Stimulated activated CD4-positive, alpha-beta T cell treated with anti-CD3 and anti-CD28 coated beads, TNF-alpha, amount 100 ng/mL, for 1 hour (primary cell): ENCODE data around the gene PFDN2.
"Not testable (repeated sequence)": the region's sequence is repeated elsewhere in the genome, so short reads cannot be mapped to it uniquely, and the experiment has no call there.

Experiments
- DNase-seq, 3 donors: peaks; one replicate each; pipeline ENCODE4 v3.0.0-alpha.2; 2020; ENCODE audit warnings: low read depth in 3 of 3, low spot score in 1 of 3

The PFDN2 gene

DNA sequence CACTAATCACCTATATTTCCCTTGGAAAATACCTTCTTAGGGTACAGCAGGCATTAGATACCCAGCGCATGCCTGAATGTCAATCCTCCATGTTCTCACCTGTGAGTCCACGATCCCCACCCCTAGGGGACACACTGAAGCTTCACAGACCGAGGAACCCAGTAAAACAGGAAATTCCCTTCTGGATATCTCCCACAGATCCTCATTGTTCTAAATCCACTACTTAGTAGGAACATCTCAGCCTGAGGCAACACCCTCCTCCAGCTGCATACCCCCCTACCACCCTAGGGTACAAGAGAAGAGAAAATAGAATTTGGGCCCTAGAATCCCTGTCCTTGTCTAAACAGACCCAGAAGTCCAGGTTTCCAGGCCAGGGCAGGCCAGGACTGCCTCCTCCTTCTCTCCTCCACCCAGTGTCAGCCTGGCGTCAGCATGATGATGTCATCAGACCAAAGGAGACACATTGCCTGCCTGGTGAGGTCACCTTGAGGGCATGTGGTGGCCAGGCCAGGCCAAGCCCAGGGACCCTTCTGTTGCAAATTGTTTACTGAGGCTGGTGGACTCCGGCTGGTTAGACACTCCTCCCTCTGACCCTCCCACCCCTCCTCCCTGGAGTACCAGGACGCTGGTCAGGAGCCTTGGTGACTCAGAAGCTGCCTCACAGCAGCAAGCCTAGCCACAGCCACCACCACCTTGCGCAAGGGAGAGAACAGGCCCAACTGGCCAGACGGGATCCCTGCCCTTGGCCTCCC, 34.7 kb downstream of the PFDN2 start:
- DNase-seq, result no peak

DNA sequence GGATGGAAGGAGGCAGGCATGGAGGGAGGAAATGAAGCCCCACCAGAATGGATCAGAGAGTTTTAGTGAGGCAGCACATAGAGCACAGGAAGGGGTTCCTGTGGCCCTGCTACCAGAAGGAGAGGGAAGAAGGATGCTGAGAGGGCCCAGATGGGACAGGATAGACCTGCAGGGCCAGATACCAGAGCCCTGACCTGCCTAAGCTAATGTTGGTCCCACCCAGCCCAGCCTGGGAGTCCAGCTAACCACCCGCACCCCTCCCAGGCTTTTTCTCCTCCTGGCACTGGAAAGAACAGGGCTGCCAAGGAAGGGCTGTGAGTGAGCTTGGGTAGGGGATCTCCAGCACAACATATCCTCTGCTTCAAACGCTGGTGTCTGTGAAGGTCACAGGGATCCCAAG, 35.4 kb downstream of the PFDN2 start:
- DNase-seq, result no peak

DNA sequence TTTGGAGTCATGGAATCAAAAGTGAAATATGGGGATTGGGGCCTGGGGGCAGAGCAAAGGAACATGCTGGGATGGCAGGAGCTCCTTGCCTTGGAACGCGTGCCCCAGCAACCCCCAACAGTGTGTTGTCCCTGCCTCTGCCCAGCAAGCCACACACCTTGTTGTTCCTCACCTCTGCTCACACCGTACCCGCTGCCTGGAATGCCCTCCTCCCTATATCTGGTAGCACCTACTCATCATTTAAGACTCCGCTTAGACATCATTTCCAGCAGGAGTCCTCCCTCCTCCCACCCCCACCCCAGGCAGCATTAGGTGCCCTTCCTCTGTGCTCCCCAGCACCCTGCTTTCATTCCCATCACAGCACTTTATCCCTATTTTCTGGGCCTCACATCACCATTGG, 36.3 kb downstream of the PFDN2 start:
- no peak for DNase-seq

GRCh38 chr1:161080441-161081405, 37.1 kb downstream of the PFDN2 start:
- DNase-seq, result no peak

DNA sequence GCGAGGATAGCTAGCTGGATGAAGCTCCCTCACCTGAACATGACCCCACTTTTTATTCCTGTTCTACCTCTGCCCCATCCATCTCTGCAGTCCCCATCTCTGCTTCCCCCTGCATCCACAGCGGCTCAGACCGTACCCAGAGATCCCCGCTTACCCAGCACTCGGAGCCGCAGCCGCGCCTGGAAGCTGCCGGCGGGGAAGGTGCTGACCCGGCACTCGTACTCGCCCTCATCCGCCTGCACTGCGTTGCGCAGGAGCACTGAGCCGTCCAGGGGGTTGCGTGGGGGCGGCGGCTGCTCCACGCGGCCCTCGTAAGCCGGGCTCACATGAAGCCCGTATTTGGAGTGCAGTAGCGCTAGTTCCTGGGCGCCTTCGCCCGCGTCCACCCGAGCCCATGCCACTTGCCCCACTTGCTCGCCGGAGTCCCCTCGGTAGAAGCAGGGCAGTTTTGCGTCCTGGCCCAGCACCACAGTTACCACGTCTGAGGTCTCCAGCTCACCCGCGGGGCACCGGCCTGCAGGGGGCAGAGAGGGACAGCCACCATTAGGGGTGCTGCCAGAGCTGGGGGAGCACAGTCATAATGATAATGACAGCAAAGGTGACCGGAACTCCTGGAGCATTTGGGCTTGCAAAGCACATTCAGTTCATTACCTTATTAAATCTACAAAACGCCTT, 38.3 kb downstream of the PFDN2 start:
- no peak for DNase-seq

- no peak for DNase-seq
Measured at GRCh38 chr1:161077426-161077825, 40.4 kb downstream of the PFDN2 start.

DNA sequence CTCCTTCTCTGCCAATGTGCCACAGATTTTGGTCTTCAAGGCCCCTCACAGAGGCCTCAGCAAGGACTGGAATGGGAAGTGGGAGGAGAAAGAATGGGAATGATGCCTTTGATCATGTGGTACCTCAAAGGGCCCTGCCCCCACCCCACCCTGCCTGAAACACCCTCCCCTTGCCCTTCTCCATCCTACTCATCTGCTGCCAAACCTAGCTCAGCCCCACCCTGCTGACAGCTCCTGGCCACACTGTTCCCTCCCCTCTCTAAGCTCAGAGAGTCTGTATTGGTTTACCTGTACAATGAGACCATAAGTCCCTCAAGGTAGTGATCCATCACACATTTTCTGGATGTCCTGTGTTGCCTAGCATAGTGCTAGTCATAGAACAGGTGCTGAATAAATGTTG, 41.4 kb downstream of the PFDN2 start:
- DNase-seq, result no peak

- no peak for DNase-seq
Measured at GRCh38 chr1:161074676-161075368, 43.0 kb downstream of the PFDN2 start.

DNA sequence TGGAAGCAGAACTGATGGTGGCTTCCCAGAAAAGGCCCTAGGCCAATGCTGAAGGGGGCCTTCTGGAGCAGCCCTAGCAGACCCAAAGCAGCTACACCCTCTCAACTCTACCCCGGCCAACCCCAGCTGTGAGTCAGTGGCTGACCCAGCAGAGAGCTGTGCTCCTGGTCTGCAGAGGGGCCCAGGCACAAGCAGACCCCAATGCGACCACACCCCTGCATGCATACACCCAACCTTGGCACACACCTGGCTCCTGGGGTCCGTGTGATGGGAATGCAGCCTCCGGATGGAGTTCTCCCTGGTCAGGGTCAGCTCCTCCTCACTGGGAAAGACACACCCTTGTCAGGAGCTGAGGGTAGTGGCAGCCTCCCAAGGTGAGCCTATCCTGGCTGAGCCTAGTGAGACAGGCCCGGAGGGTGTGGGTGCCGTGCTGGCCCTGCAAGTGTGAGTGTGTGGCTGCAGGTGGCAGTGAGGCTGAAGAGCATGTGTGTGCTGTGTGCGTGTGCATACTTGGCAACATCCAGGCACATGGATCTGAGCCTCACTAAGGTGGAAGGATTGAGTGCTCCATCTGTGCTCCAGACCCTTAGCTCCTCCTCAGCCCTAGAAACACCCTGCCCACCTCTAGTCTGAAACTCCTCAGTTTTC, 44.2 kb downstream of the PFDN2 start:
- no peak for DNase-seq

- DNase-seq, result no peak
Measured at GRCh38 chr1:161072751-161073449, 44.9 kb downstream of the PFDN2 start.

DNA sequence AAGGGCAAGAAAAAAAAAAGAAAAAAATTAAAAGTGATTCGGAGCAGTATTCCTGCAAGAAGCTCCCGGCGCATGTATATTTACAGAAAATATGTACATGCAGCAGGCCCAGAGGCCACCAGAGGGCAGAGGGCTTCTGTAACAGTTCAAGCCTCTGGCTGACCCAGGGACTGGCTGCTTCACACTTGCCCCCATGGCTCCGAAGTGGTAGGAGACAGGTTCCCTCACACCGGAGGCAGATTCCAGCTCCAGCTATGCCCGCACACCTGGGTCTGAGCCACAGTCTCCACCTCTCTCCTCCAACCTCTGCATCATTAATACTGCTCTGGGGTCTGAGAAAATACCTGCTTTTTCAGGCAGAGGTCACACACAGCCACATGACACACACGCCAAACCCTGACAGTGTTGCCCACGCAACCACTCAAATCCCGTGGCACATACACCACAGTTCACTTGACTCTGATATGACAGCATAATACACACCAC, 45.9 kb downstream of the PFDN2 start:
- DNase-seq, result no peak

DNA sequence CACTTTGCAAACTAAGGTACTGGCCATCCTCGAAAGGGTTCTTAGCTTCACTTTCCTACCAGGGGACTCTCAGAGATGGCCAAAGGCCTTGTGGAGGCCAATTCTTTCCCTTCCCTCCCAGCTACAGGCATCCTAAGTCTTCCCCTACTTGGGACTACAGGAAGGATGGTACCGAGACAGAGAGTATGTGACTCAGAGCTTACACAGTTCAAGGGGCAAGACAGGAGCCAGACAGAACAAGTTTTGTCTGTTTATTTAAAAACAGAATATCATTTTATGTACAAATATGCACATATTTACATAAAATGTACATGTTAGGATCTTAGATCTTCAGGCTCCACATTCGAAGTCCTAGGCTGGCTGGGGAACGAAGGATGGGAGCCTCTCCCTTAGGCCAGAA, 47.1 kb downstream of the PFDN2 start:
- DNase-seq, result no peak

- peak; percentile 46 to 64 (median 62) for DNase-seq
Measured at GRCh38 chr1:161069731-161070270, 48.0 kb downstream of the PFDN2 start, which contains the start of gene ARHGAP30. Gene ARHGAP30, minus strand, starts transcription at chr1:161069891. Its CDS starts 267 bp downstream, at chr1:161069624.

- DNase-seq, result no peak
Measured at GRCh38 chr1:161069241-161069640, 48.6 kb downstream of the PFDN2 start.

DNA sequence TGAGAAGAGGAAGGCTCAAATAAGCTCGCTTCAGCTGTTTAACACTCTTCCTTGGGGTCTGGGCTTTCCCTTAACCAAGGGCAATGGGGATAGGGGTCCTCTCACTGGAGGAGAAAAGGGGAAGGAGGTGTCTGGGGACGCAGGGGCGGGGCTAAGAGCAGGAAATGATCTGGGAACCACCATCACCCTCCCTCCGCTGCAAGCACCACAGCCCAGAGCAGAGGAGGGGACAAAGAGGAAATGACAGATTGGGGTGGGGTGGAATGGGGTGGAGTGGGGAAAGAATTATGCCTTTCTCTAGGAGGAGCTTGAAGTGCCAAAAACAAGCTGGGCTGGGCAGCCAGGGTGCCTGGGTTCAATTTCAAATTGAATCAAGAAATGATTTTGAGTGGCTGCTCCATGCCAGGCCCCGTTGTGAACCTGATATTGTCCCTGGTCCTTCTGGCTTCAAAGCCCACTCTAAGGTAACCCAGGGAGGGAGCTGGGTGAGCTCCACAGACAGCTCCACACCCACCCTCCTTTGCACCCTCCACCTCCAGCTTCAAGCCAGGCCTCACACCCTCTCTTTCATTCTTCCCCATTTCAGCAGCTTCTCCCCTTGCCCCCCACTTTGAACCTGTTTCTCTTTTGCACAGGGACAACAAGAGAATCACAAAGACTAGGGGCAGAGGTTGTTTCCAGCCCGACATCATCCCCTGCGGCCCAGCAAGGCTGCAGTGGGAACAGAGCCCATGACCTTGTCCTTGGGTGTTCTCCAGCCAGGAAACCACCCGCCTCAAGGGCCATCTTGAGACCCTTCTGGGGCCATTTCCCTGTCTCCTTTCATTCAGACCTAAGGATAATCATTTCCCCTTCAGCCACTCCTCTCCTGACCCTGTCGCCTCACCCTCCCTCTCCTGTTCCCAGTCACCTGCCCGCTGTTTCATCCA, 49.3 kb downstream of the PFDN2 start:
- DNase-seq, result peak; percentile 51 to 64 (median 60)

- no peak for DNase-seq
Measured at GRCh38 chr1:161066694-161067093, 51.1 kb downstream of the PFDN2 start.

DNA sequence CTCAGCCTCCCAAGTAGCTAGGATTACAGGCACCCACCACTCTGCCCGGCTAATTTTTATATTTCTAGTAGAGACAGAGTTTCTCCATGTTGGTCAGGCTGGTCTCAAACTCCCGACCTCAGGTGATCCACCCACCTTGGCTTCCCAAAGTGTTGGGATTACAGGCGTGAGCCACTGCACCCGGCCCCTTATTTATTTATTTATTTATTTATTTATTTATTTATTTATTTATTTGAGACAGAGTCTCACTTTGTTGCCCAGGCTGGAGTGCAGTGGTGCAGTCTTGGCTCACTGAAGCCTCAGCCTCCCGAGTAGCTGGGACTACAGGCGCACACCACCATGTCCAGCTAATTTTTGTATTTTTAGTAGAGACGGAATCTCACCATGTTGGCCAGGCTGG, 52.2 kb downstream of the PFDN2 start:
- DNase-seq, result not testable (repeated sequence)

DNA sequence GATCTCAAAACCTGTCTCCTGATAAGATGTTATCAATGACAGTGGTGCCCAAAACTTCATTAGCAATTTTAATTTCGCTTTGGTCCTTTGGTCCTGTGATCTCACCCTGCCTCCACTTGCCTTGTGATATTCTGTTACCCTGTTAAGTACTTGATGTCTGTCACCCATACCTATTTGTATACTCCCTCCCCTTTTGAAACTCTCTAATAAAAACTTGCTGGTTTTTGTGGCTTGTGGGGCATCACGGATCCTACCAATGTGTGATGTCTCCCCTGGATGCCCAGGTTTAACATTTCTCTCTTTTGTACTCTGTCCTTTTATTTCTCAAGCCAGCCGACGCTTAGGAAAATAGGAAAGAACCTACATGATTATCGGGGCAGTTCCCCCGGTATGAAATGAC, 53.9 kb downstream of the PFDN2 start:
- not testable (repeated sequence) for DNase-seq
